ENCODE measurements around the gene ALPK1. TPM values are rescaled to one million over a fixed set of nuclear protein-coding genes. Genes with fewer than 3 reads are reported as not detected.

Gene ALPK1
- total RNA-seq, 1 experiment from 2014 or later: 0.17 TPM

- no CpG with 5 or more reads among the region's 3 CpGs for WGBS (ENCODE audit: extremely low coverage, insufficient read length, low lambda C conversion rate)
- no peak overlapping the region for H3K27ac Mint-ChIP-seq
- no peaks in the 10 kb centered on the region for H3K79me2 ChIP-seq (ENCODE audit: insufficient read depth, low read length)
- no peak for DNase-seq
- no peak overlapping the region for H2AFZ ChIP-seq (ENCODE audit: low read length)
- H4K5ac ChIP-seq (ENCODE audit: insufficient read length, low read depth, low read length): no peak overlapping the region
- peaks cover 16% of the 10 kb centered on the region for H3K27me3 Mint-ChIP-seq (ENCODE audit: low read depth)
- no peak overlapping the region for H3K4ac ChIP-seq (ENCODE audit: low read depth, low read length)
- no peak overlapping the region for H3K27ac ChIP-seq (ENCODE audit: insufficient read length, low read depth, low read length)
- TF ChIP-seq, protein P1, sequence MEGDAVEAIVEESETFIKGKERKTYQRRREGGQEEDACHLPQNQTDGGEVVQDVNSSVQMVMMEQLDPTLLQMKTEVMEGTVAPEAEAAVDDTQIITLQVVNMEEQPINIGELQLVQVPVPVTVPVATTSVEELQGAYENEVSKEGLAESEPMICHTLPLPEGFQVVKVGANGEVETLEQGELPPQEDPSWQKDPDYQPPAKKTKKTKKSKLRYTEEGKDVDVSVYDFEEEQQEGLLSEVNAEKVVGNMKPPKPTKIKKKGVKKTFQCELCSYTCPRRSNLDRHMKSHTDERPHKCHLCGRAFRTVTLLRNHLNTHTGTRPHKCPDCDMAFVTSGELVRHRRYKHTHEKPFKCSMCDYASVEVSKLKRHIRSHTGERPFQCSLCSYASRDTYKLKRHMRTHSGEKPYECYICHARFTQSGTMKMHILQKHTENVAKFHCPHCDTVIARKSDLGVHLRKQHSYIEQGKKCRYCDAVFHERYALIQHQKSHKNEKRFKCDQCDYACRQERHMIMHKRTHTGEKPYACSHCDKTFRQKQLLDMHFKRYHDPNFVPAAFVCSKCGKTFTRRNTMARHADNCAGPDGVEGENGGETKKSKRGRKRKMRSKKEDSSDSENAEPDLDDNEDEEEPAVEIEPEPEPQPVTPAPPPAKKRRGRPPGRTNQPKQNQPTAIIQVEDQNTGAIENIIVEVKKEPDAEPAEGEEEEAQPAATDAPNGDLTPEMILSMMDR (conservative IDR thresholded peaks at IDR 0.05): no peak
- H4K20me1 ChIP-seq (ENCODE audit: control insufficient read depth, insufficient read depth, insufficient read length): no peaks in the 10 kb centered on the region
- H3K23ac ChIP-seq (ENCODE audit: insufficient read length, low read depth, low read length): no peak overlapping the region
- no peak overlapping the region for H2BK12ac ChIP-seq (ENCODE audit: insufficient read length, low read depth, low read length)
- H3K4me3 Mint-ChIP-seq: no peak overlapping the region
- H3K4me1 ChIP-seq (ENCODE audit: insufficient read depth, low read length): no peaks in the 10 kb centered on the region
- no peak overlapping the region for H2BK120ac ChIP-seq (ENCODE audit: low read depth, low read length, poor library complexity, severe bottlenecking)
- no peak overlapping the region for H3K56ac ChIP-seq (ENCODE audit: insufficient read length, low read depth, low read length)
- H3T11ph ChIP-seq (ENCODE audit: low read length): no peak overlapping the region
- no peak overlapping the region for H2BK5ac ChIP-seq (ENCODE audit: insufficient read length, low read length)
- H4K91ac ChIP-seq (ENCODE audit: insufficient read length, low read depth, low read length): no peak overlapping the region
- no peak overlapping the region for H3K4me2 ChIP-seq (ENCODE audit: insufficient read depth, insufficient read length, low read length)
- H3K4me1 Mint-ChIP-seq: peaks cover 0 to 2% of the 10 kb centered on the region in 2 experiments; a peak in 2 of 4 replicates
- H3K9ac ChIP-seq (ENCODE audit: extremely low read depth, insufficient read length, low read length): no peak overlapping the region
- no peaks in the 10 kb centered on the region for H3K79me1 ChIP-seq (ENCODE audit: insufficient read depth, low read depth, low read length, poor library complexity, severe bottlenecking)
- H3K36me3 Mint-ChIP-seq (ENCODE audit: insufficient read depth in 1 of 3, low read depth in 3 of 3): no peaks in the 10 kb centered on the region
- no peaks in the 10 kb centered on the region for H3K23me2 ChIP-seq (ENCODE audit: insufficient read length, low read depth, low read length, poor library complexity, severe bottlenecking)
- H2BK15ac ChIP-seq (ENCODE audit: low read depth, low read length): no peak overlapping the region
- no peak overlapping the region for H4K8ac ChIP-seq (replicated peaks; ENCODE audit: insufficient read length, low read depth, low read length)
- H3K14ac ChIP-seq (ENCODE audit: insufficient read depth, low read length): no peak overlapping the region
- no peak overlapping the region for H3K18ac ChIP-seq (ENCODE audit: insufficient read length, low read depth, low read length)
- no peaks in the 10 kb centered on the region for H3K9me3 ChIP-seq (ENCODE audit: control insufficient read depth, low read depth, low read length)
- H2BK20ac ChIP-seq (ENCODE audit: low read depth, low read length, poor library complexity, severe bottlenecking): no peak overlapping the region
- H3K9me3 Mint-ChIP-seq: no peaks in the 10 kb centered on the region; a peak in 1 of 5 replicates
- no peak overlapping the region for H2AK5ac ChIP-seq (ENCODE audit: insufficient read length, low read length)
- H3K27me3 ChIP-seq (ENCODE audit: insufficient read depth, low read length): no peaks in the 10 kb centered on the region
Measured at GRCh38 chr4:112315446-112315845, 18.3 kb downstream of the ALPK1 start.

Data from H9 (cell line).